Suprapubic skin (tissue), 4 donors: Measurements from ENCODE around the gene SCAF8. TPM values are rescaled to one million over a fixed set of nuclear protein-coding genes. Genes with fewer than 3 reads are reported as not detected.
"Not testable (repeated sequence)": the region's sequence is repeated elsewhere in the genome, so short reads cannot be mapped to it uniquely, and the experiment has no call there.

Source experiments
- DNase-seq, 2 donors: peaks; one replicate each; pipeline ENCODE4 v3.0.0-alpha.2; 2019; ENCODE audit warnings: low spot score in 2 of 2
- H3K27ac ChIP-seq: fragments of 200-600 bp; sonication (generic); one replicate; pipeline ENCODE4 v1.5.1; 2019
- H3K27me3 ChIP-seq: fragments of 200-600 bp; sonication (generic); one replicate; pipeline ENCODE4 v1.5.1; 2019
- H3K36me3 ChIP-seq: fragments of 200-600 bp; sonication (generic); one replicate; pipeline ENCODE4 v1.5.1; 2019
- H3K4me1 ChIP-seq: fragments of 200-600 bp; sonication (generic); one replicate; pipeline ENCODE4 v1.5.1; 2019
- H3K4me3 ChIP-seq: fragments of 200-600 bp; sonication (generic); one replicate; pipeline ENCODE4 v1.5.1; 2019; ENCODE audit warnings: mild to moderate bottlenecking
- H3K9me3 ChIP-seq: fragments of 200-600 bp; sonication (generic); one replicate; pipeline ENCODE4 v1.5.1; 2019
- EP300 ChIP-seq: sonication (generic); formaldehyde crosslinking; IDR thresholded peaks from one replicate; pipeline ENCODE4 v1.6.1; 2017; ENCODE audit warnings: antibody characterized with exemption
- POLR2A ChIP-seq, 2 donors: fragments of 450-650 bp; IDR thresholded peaks; one replicate each; pipeline ENCODE4 v1.6.1; 2017; ENCODE audit warnings: antibody characterized with exemption in 2 of 2, mild to moderate bottlenecking in 2 of 2, moderate library complexity in 2 of 2
- POLR2AphosphoS5 ChIP-seq, 3 donors: sonication (generic); formaldehyde crosslinking; IDR thresholded peaks; one replicate each; pipeline ENCODE4 v1.6.1; 2017; ENCODE audit warnings: antibody characterized with exemption in 3 of 3
- WGBS: methylation state at CpG from one replicate; pipeline ENCODE4 v1.1.5; 2018; 5-methylcytosine and 5-hydroxymethylcytosine counted together
- total RNA-seq, 4 donors: library from RNA; depleted of rRNA; stranded (reverse); fragments of >200 nt; gene quantifications; one replicate each; pipeline ENCODE4 v1.1.0, GENCODE V29; 2016
- TF ChIP-seq, protein P1 (sequence below), 2 donors: fragments of 200-600 bp in 1 of 2; fragments of 450-650 bp in 1 of 2; sonication (generic) in 1 of 2; IDR thresholded peaks; one replicate each; pipeline ENCODE4 v1.5.1; 2016 to 2019; ENCODE audit warnings: antibody characterized with exemption in 2 of 2, mild to moderate bottlenecking in 1 of 2, moderate library complexity in 1 of 2

The SCAF8 gene
- total RNA-seq, 4 donors from 2014 or later, result 34.1 to 63.7 (median 41.0) TPM

GRCh38 chr6:154796484-154796883 lies 63.3 kb downstream of the SCAF8 start:
- no peak for DNase-seq
- Histone ChIP-seq H3K27me3 (no peaks in the 10 kb centered on the region), H3K27ac (no peak overlapping the region), H3K4me3 (no peak overlapping the region), H3K36me3 (peaks cover 38% of the 10 kb centered on the region), H3K4me1 (peaks cover 5% of the 10 kb centered on the region), H3K9me3 (no peaks in the 10 kb centered on the region)
- no peak for TF ChIP-seq EP300
- TF ChIP-seq POLR2AphosphoS5 (IDR thresholded peaks at IDR 0.05), result no peak
- TF ChIP-seq, protein P1, sequence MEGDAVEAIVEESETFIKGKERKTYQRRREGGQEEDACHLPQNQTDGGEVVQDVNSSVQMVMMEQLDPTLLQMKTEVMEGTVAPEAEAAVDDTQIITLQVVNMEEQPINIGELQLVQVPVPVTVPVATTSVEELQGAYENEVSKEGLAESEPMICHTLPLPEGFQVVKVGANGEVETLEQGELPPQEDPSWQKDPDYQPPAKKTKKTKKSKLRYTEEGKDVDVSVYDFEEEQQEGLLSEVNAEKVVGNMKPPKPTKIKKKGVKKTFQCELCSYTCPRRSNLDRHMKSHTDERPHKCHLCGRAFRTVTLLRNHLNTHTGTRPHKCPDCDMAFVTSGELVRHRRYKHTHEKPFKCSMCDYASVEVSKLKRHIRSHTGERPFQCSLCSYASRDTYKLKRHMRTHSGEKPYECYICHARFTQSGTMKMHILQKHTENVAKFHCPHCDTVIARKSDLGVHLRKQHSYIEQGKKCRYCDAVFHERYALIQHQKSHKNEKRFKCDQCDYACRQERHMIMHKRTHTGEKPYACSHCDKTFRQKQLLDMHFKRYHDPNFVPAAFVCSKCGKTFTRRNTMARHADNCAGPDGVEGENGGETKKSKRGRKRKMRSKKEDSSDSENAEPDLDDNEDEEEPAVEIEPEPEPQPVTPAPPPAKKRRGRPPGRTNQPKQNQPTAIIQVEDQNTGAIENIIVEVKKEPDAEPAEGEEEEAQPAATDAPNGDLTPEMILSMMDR (IDR thresholded peaks at IDR 0.05), result no peak
- no peak for TF ChIP-seq POLR2A (IDR thresholded peaks at IDR 0.05)
- 98% methylated on average over 3 of the region's 3 CpGs for WGBS

DNA sequence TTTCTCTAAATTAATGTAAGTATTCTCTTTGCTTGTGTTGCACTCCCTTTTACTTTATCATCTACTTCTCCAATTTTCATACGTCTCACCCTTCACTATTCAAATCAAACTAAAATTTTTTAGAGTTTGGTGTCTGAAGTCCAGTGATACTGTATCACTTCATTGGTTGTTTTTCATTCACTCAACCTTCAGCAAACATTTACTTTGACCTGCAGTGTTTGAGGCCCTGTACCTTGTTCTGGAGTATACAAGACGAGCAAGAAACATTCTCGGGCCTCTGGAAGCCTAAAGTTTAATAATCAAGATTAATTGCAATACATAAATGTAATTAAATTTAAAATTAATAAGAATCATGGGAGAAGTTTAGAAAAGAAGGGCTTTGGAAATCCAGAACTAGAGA lies 64.6 kb downstream of the SCAF8 start:
- 97% methylated on average over 3 of the region's 3 CpGs for WGBS
- Histone ChIP-seq H3K4me3 (no peak overlapping the region), H3K27ac (no peak overlapping the region), H3K9me3 (no peaks in the 10 kb centered on the region), H3K4me1 (no peaks in the 10 kb centered on the region), H3K27me3 (no peaks in the 10 kb centered on the region), H3K36me3 (peaks cover 42% of the 10 kb centered on the region)
- TF ChIP-seq, protein P1 (IDR thresholded peaks at IDR 0.05), result no peak
- no peak for TF ChIP-seq EP300
- TF ChIP-seq POLR2AphosphoS5 (IDR thresholded peaks at IDR 0.05), result no peak
- no peak for TF ChIP-seq POLR2A (IDR thresholded peaks at IDR 0.05)
- DNase-seq, result no peak

DNA sequence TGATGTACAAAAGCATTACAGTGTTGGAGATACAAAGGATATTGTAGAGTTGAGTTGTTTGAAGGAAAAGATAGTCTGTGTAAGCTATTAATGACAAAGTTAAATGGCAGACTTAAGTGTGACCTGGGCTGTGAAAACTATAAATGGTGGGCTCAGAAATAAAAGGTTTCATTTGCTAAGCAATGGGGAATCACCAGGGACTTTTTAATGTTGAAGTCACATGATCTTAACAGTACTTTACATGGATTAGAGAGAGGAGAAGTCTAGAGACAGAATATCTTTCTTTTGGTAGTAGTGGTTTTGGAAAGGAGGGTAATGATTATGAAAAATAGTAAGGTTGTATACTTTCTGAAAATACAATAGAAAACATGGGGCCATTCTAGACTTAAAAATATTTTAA lies 67.1 kb downstream of the SCAF8 start:
- H3K36me3 ChIP-seq, result peaks cover 40% of the 10 kb centered on the region
- DNase-seq, result no peak

GRCh38 chr6:154805288-154805911 lies 72.2 kb downstream of the SCAF8 start:
- DNase-seq, result no peak
- Histone ChIP-seq H3K4me3 (no peak overlapping the region), H3K36me3 (peaks cover 54% of the 10 kb centered on the region), H3K9me3 (no peaks in the 10 kb centered on the region), H3K27ac (no peak overlapping the region), H3K27me3 (no peaks in the 10 kb centered on the region), H3K4me1 (no peaks in the 10 kb centered on the region)
- TF ChIP-seq EP300, result no peak
- TF ChIP-seq, protein P1 (IDR thresholded peaks at IDR 0.05), result peak; percentile 26 to 34
- WGBS, result 33% methylated on average over 2 of the region's 2 CpGs

More for the DNA sequence above, 67.1 kb downstream of the SCAF8 start:
- Histone ChIP-seq H3K27me3 (no peaks in the 10 kb centered on the region), H3K27ac (no peak overlapping the region), H3K4me3 (no peak overlapping the region), H3K4me1 (no peaks in the 10 kb centered on the region), H3K9me3 (no peaks in the 10 kb centered on the region)
- TF ChIP-seq POLR2A (IDR thresholded peaks at IDR 0.05) (no peak), EP300 (no peak), POLR2AphosphoS5 (IDR thresholded peaks at IDR 0.05) (no peak)
- TF ChIP-seq, protein P1 (IDR thresholded peaks at IDR 0.05), result no peak

GRCh38 chr6:154806804-154807203 lies 73.6 kb downstream of the SCAF8 start:
- no peaks in the 10 kb centered on the region for H3K9me3 ChIP-seq
- no peak overlapping the region for H3K4me3 ChIP-seq
- H3K27ac ChIP-seq, result no peak overlapping the region
- peaks cover 63% of the 10 kb centered on the region for H3K36me3 ChIP-seq
- TF ChIP-seq, protein P1 (IDR thresholded peaks at IDR 0.05), result no peak
- TF ChIP-seq POLR2AphosphoS5 (IDR thresholded peaks at IDR 0.05) (no peak), POLR2A (IDR thresholded peaks at IDR 0.05) (no peak), EP300 (no peak)
- WGBS, result 84% methylated on average over 3 of the region's 3 CpGs
- DNase-seq, result no peak
- no peaks in the 10 kb centered on the region for H3K4me1 ChIP-seq
- H3K27me3 ChIP-seq, result no peaks in the 10 kb centered on the region

- not testable (repeated sequence) for H3K27me3 ChIP-seq, H3K27ac ChIP-seq, H3K4me3 ChIP-seq, H3K4me1 ChIP-seq, DNase-seq, H3K9me3 ChIP-seq
- 97% methylated on average over 3 of the region's 3 CpGs for WGBS
- peaks cover 88% of the 10 kb centered on the region for H3K36me3 ChIP-seq
Measured at GRCh38 chr6:154811663-154812062, 78.4 kb downstream of the SCAF8 start.
